Upper lobe of left lung (tissue), 6 donors: ENCODE data around the gene JDP2. TPM values are rescaled to one million over a fixed set of nuclear protein-coding genes. Genes with fewer than 3 reads are reported as not detected.

Experiments
- ATAC-seq, 2 donors: fragments of 200-7000 bp; cut with Tn5 transposase; one replicate each; pipeline ENCODE4 v1.9.1; 2022; ENCODE audit warnings: mild to moderate bottlenecking in 2 of 2, moderate library complexity in 2 of 2; ENCODE audit not compliant: low FRiP score in 2 of 2
- DNase-seq, 2 donors: peaks; one replicate each; pipeline ENCODE4 v3.0.0-alpha.2; 2019 to 2020
- H3K27ac ChIP-seq, 4 donors: fragments of 200-600 bp; sonication (generic); one replicate each; pipeline ENCODE4 v1.5.1; 2016 to 2019
- H3K27me3 ChIP-seq, 4 donors: fragments of 200-600 bp; sonication (generic); one replicate each; pipeline ENCODE4 v1.5.1; 2017 to 2019
- H3K36me3 ChIP-seq, 4 donors: fragments of 200-600 bp; sonication (generic); one replicate each; pipeline ENCODE4 v1.5.1; 2016 to 2019
- H3K4me1 ChIP-seq, 4 donors: fragments of 200-600 bp; sonication (generic); one replicate each; pipeline ENCODE4 v1.5.1; 2018 to 2019
- H3K4me3 ChIP-seq, 4 donors: fragments of 200-600 bp; sonication (generic); one replicate each; pipeline ENCODE4 v1.5.1; 2017 to 2019; ENCODE audit warnings: mild to moderate bottlenecking in 2 of 4, moderate library complexity in 1 of 4
- H3K9me3 ChIP-seq, 4 donors: fragments of 200-600 bp; sonication (generic); one replicate each; pipeline ENCODE4 v1.5.1; 2018 to 2019
- EP300 ChIP-seq, 4 donors: sonication (generic); formaldehyde crosslinking; IDR thresholded peaks; one replicate each; pipeline ENCODE4 v1.5.1; 2017; ENCODE audit warnings: antibody characterized with exemption in 4 of 4, control low read depth in 2 of 4
- POLR2A ChIP-seq, 4 donors: fragments of 450-650 bp; IDR thresholded peaks; one replicate each; pipeline ENCODE4 v1.5.1; 2016 to 2017; ENCODE audit warnings: antibody characterized with exemption in 4 of 4, mild to moderate bottlenecking in 2 of 4
- POLR2AphosphoS5 ChIP-seq, 2 donors: sonication (generic); formaldehyde crosslinking; IDR thresholded peaks; one replicate each; pipeline ENCODE4 v1.5.1; 2017; ENCODE audit warnings: antibody characterized with exemption in 2 of 2
- WGBS, 2 donors: methylation state at CpG; one replicate each; pipeline ENCODE4 v1.1.5; 2017 to 2018; 5-methylcytosine and 5-hydroxymethylcytosine counted together
- total RNA-seq, 6 donors: library from RNA; depleted of rRNA in 4 of 6; stranded (reverse); fragments of >200 nt in 4 of 6; gene quantifications; one replicate each; pipeline versions ENCODE4 v1.1.0 to v1.2.1, GENCODE V29; 2016 to 2021
- TF ChIP-seq, protein P1 (sequence below), 6 experiments: fragments of 450-650 bp in 4 of 6; fragments of 200-600 bp in 2 of 6; sonication (generic) in 2 of 6; IDR thresholded peaks; one replicate each; pipeline ENCODE4 v1.5.1; 2016 to 2019; ENCODE audit warnings: antibody characterized with exemption in 6 of 6
- donor health status: DM: no; HTN: no; CAD: no; lungs with moderate emphysema.
- donor health status: DM: no; HTN: yes; CAD: no; lungs with severe emphysema.

The JDP2 gene
- total RNA-seq, 6 donors from 2014 or later, result 60.5 to 150 (median 110) TPM

DNA sequence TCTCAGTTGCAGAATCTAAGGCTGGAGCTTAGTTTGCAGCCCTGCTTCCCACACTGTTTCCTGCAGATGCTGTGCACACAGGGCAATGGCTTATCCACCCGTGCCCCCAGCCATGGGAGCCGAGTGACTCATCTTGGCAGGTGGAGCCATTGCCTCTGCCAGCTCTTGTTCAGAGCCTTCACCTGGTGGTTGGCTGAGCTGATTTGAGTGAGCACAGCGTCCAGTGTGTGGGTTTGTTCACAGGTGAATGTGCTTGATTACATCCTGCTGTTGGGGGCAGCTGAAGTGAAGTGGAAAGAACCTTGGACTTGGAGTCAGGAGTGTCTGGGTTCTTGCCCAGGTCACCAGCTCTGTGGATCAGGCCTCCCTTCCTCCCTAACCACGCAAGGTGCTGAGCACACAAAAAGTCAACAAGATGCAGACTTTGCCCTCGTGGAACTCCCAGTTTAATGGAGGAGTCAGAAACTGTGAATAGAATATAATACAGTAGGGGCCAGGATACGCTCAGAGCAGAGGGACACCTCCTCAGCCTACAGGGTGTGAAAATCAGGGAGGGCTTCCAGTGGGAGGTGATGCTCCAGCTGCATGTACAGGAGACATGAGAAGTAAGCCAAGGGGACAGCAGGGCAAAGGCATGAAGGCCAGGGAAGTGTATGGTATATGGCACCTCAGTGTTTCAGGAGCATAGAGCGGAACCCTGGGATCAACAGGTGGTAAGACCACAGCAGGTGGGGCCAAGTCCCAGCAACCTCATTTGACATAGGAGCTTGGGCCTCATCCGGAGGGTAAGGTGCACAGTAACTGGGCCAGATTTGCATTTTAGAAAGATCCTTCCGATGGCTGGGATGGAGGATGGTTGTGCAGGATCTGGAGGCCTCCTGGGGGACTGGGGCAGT, 22.8 kb downstream of the JDP2 start:
- DNase-seq, result peak in 1 of 2 donors; percentile 75
- peak overlapping the region in 2 of 4 donors; percentile 27 to 35 for H3K27ac ChIP-seq
- H3K4me1 ChIP-seq, result peaks cover 60 to 70% (median 66%) of the 10 kb centered on the region in 4 donors
- no peaks in the 10 kb centered on the region for H3K27me3 ChIP-seq
- TF ChIP-seq, protein P1, sequence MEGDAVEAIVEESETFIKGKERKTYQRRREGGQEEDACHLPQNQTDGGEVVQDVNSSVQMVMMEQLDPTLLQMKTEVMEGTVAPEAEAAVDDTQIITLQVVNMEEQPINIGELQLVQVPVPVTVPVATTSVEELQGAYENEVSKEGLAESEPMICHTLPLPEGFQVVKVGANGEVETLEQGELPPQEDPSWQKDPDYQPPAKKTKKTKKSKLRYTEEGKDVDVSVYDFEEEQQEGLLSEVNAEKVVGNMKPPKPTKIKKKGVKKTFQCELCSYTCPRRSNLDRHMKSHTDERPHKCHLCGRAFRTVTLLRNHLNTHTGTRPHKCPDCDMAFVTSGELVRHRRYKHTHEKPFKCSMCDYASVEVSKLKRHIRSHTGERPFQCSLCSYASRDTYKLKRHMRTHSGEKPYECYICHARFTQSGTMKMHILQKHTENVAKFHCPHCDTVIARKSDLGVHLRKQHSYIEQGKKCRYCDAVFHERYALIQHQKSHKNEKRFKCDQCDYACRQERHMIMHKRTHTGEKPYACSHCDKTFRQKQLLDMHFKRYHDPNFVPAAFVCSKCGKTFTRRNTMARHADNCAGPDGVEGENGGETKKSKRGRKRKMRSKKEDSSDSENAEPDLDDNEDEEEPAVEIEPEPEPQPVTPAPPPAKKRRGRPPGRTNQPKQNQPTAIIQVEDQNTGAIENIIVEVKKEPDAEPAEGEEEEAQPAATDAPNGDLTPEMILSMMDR (IDR thresholded peaks at IDR 0.05), result peak in 1 of 6 experiments; percentile 34
- TF ChIP-seq POLR2AphosphoS5 (IDR thresholded peaks at IDR 0.05), result no peak
- peaks cover 0 to 60% (median 5%) of the 10 kb centered on the region in 4 donors for H3K36me3 ChIP-seq
- no peaks in the 10 kb centered on the region for H3K9me3 ChIP-seq
- H3K4me3 ChIP-seq, result no peak overlapping the region
- WGBS, 2 donors, result 79 to 83% methylated on average over 7 to 9 of the region's 9 CpGs
- ATAC-seq, result peak in 1 of 2 donors; percentile 46

DNA sequence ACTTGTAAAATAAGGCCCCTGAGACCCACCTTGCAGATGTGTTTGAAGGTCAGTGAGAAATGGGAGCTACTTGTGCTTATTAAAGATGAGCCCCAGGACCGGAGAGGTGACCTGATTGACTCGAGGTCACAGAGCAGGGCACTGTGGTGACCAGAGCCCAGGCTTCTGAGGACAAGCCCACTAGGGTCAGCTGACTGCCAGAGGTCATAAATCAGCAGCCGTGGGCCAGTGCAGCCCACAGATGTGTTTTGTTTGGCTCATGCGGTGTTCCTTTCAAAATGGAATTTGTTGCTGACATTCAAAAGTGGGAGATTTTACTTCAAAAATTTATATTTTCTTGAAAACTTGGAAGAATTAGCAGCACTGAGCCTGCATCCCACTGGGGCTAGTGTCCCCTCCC, 24.5 kb downstream of the JDP2 start:
- Histone ChIP-seq H3K36me3 (peaks cover 0 to 48% (median 10%) of the 10 kb centered on the region in 4 donors), H3K4me1 (peaks cover 62 to 79% (median 67%) of the 10 kb centered on the region in 4 donors), H3K4me3 (no peak overlapping the region), H3K27me3 (no peaks in the 10 kb centered on the region), H3K27ac (peak overlapping the region; percentile 63 to 85 (median 74)), H3K9me3 (no peaks in the 10 kb centered on the region)
- ATAC-seq (no peak), DNase-seq (no peak)
- TF ChIP-seq POLR2A (IDR thresholded peaks at IDR 0.05), result no peak
- TF ChIP-seq, protein P1 (IDR thresholded peaks at IDR 0.05), result no peak
- no peak for TF ChIP-seq EP300 (IDR thresholded peaks at IDR 0.05)
- 66 to 67% methylated on average over 4 of the region's 4 CpGs for WGBS, 2 donors

GRCh38 chr14:75452900-75453816, 25.3 kb downstream of the JDP2 start:
- H3K27ac ChIP-seq, result peak overlapping the region; percentile 63 to 85 (median 74)
- H3K27me3 ChIP-seq, result no peaks in the 10 kb centered on the region
- H3K9me3 ChIP-seq, result no peaks in the 10 kb centered on the region
- peaks cover 0 to 45% (median 10%) of the 10 kb centered on the region in 4 donors for H3K36me3 ChIP-seq
- DNase-seq (peak; percentile 48 to 69), ATAC-seq (peak; percentile 65 to 80)
- TF ChIP-seq POLR2A (IDR thresholded peaks at IDR 0.05), result peak in 1 of 4 donors; percentile 7
- TF ChIP-seq POLR2AphosphoS5 (IDR thresholded peaks at IDR 0.05), result peak in 1 of 2 donors; percentile 36
- TF ChIP-seq, protein P1 (IDR thresholded peaks at IDR 0.05), result no peak
- no peak for TF ChIP-seq EP300 (IDR thresholded peaks at IDR 0.05)
- 37 to 49% methylated on average over 11 to 14 of the region's 14 CpGs for WGBS, 2 donors
- H3K4me1 ChIP-seq, result peaks cover 62 to 82% (median 71%) of the 10 kb centered on the region in 4 donors
- no peak overlapping the region for H3K4me3 ChIP-seq

DNA sequence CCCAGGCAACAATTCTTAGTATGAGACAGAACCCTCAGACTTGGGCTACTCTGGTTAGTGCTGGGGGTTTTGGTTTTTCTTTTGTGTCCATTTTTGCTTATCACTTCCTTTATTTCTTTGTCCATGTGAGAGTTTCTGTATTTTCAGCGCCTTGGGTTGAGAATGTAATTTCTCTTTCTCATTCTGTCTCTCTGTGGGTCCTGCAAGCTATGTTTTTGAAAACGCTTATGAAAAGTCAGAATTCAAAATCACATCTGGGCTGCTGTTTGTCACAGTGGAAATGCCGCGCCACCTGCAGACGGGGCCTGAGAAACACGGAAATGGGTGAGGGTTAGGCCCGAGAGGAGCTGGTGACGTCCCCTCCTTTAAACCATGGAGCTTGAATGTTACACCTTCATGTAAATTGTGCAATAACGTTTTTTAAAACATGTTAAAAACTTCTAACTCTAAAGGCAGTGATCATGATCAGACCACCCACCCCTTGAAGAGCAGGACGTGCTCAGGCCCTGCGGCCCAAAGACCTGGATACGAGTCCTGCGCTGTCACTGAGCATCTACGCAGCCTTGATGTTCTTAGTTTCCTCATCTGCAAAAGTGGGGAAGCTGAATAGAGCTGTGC, 26.1 kb downstream of the JDP2 start:
- 69 to 83% methylated on average over 14 of the region's 14 CpGs for WGBS, 2 donors
- peak overlapping the region; percentile 63 to 85 (median 74) for H3K27ac ChIP-seq
- no peak for DNase-seq
- no peaks in the 10 kb centered on the region for H3K27me3 ChIP-seq
- TF ChIP-seq EP300 (IDR thresholded peaks at IDR 0.05) (no peak), POLR2AphosphoS5 (IDR thresholded peaks at IDR 0.05) (no peak), POLR2A (IDR thresholded peaks at IDR 0.05) (no peak)
- TF ChIP-seq, protein P1 (IDR thresholded peaks at IDR 0.05), result no peak
- H3K36me3 ChIP-seq, result peaks cover 0 to 38% (median 10%) of the 10 kb centered on the region in 4 donors
- H3K4me1 ChIP-seq, result peaks cover 65 to 89% (median 74%) of the 10 kb centered on the region in 4 donors
- H3K4me3 ChIP-seq, result no peak overlapping the region
- no peaks in the 10 kb centered on the region for H3K9me3 ChIP-seq
- no peak for ATAC-seq
